Fibroblast of skin of left biceps (primary cell): Measurements from ENCODE around the gene KCNN3.
"Not testable (repeated sequence)": the region's sequence is repeated elsewhere in the genome, so short reads cannot be mapped to it uniquely, and the experiment has no call there.

Experiments
- DNase-seq, 2 experiments: peaks; one replicate each; pipeline ENCODE4 v3.0.0-alpha.2; 2013; ENCODE audit warnings: low read depth in 2 of 2

The KCNN3 gene

GRCh38 chr1:154703170-154703569 lies 166.9 kb downstream of the KCNN3 start:
- DNase-seq = no peak

- DNase-seq = no peak
These were observed 171.6 kb downstream of the KCNN3 start for GRCh38 chr1:154698320-154699096.

GRCh38 chr1:154697710-154698109 lies 172.4 kb downstream of the KCNN3 start:
- no peak for DNase-seq

GRCh38 chr1:154696456-154696855 lies 173.6 kb downstream of the KCNN3 start:
- no peak for DNase-seq

GRCh38 chr1:154695985-154696384 lies 174.1 kb downstream of the KCNN3 start:
- DNase-seq = no peak

GRCh38 chr1:154694995-154695394 lies 175.1 kb downstream of the KCNN3 start:
- DNase-seq = no peak

- no peak for DNase-seq
These were observed 181.0 kb downstream of the KCNN3 start for GRCh38 chr1:154689083-154689482.

GRCh38 chr1:154686507-154686906 lies 183.6 kb downstream of the KCNN3 start:
- no peak for DNase-seq

- no peak for DNase-seq
These were observed 186.3 kb downstream of the KCNN3 start for GRCh38 chr1:154683820-154684219.

- no peak for DNase-seq
These were observed 187.8 kb downstream of the KCNN3 start for GRCh38 chr1:154682254-154682653.

- not testable (repeated sequence) for DNase-seq
These were observed 192.2 kb downstream of the KCNN3 start for GRCh38 chr1:154677844-154678243.

GRCh38 chr1:154676847-154677246 lies 193.2 kb downstream of the KCNN3 start:
- DNase-seq = not testable (repeated sequence)

- DNase-seq = not testable (repeated sequence)
These were observed 195.6 kb downstream of the KCNN3 start for GRCh38 chr1:154674456-154674855.

GRCh38 chr1:154672245-154672644 lies 197.8 kb downstream of the KCNN3 start:
- not testable (repeated sequence) for DNase-seq

- DNase-seq = not testable (repeated sequence)
These were observed 198.7 kb downstream of the KCNN3 start for GRCh38 chr1:154671412-154671811.

GRCh38 chr1:154670310-154671270 lies 199.5 kb downstream of the KCNN3 start:
- not testable (repeated sequence) for DNase-seq

- DNase-seq = peak; percentile 14 to 16
These were observed 200.4 kb downstream of the KCNN3 start for GRCh38 chr1:154669464-154670282.

- no peak for DNase-seq
These were observed 203.9 kb downstream of the KCNN3 start for GRCh38 chr1:154666051-154666790.

GRCh38 chr1:154664331-154665002 lies 205.6 kb downstream of the KCNN3 start:
- no peak for DNase-seq

- DNase-seq = no peak
These were observed 206.5 kb downstream of the KCNN3 start for GRCh38 chr1:154663471-154664060.
